ENCODE measurements around the gene SIPA1L3.
"Not testable (repeated sequence)": the region's sequence is repeated elsewhere in the genome, so short reads cannot be mapped to it uniquely, and the experiment has no call there.

Gene SIPA1L3

DNA sequence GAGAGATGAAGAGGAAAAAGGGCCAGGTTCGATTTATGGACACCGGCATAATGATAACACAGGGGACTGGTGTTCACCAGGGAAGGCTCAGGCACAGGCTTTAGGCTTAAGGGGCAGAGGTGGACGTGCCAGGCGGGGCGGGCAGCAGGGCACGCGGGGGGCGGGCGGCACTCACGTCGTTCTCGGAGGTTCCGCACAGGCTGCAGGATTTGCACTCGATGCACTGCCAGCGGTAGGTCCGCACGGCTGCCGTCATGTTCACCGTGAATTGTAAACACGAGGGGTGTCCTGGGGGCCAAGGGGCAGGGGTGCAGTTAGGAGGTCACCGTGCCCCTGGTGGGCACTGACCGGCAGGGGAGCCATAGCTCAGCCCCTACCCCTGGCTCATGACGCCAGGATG, 306.5 kb downstream of the SIPA1L3 start:
- no peak for DNase-seq (ENCODE audit: low read depth)

DNA sequence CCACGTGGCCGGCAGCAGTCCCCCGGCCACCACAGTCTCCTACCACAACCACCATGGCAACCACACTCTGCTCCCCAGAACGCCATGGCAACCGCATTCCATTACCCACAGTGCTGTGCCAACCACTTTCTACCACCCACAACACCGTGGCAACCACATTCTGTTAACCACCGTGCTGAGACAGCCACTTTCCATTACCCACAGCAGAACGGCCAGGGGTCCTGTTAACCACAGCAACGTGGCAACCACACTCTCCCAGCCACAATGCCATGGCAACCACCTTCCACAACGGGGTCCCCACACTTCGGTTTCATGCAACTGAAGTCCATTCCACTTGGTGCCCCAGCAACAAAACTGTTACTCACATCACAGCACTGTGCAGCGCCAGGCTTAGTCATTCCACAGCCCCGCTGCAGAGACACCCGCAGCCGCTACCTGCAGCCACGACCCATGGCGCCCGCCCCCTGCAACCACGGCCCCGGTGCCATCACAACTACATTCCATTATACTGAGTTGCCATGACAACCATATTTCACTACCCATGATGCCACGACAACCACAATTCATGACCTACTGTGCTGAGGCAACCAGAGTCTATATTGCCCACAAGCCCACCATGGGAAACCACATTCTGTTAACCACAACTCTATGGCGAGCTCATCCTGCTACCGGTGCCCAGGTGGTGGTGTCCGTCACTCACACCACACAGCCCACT, 307.1 kb downstream of the SIPA1L3 start:
- DNase-seq (ENCODE audit: low read depth), result peak; percentile 70

DNA sequence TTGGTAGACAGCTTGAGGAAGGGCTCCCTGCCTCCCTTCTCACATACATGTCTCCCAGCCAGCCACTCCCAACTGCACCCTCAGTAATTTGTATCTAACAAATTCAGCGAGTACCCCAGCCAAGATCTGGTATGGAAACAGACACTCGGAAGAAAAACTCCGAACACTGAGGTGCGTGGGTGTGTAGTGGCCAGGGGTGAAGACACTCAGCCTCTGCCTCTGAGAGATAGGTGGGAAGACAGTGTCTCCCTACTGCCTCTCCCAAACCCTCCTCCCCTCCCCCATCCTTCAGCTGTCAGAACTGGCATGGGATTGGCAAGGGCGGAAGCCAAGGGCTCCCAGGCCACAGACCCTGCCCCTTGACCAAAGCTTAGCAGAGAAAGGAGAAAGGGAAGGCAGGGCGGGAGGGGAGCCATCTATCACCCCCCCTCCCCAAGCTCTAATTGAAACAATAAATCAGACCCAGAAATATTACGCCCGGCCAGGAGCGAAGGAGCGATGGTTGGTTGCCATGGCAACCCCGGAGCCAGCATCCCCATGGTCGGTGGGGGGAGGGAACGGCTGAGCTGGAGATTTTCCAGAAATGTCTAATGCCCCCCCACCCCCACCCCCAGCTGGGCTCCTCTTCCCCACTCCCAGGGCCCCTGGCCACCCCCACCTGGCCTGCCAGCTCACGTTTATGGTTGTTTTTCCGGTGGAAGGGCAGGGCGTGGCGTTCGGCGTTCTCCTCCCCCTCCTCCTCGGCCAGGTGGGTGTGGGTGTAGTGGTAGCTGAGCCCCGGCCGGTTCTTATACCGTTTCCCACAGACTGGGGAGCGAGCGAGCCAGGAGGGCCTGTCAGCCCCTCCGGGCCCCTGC, 310.0 kb downstream of the SIPA1L3 start:
- DNase-seq (ENCODE audit: low read depth), result no peak

DNA sequence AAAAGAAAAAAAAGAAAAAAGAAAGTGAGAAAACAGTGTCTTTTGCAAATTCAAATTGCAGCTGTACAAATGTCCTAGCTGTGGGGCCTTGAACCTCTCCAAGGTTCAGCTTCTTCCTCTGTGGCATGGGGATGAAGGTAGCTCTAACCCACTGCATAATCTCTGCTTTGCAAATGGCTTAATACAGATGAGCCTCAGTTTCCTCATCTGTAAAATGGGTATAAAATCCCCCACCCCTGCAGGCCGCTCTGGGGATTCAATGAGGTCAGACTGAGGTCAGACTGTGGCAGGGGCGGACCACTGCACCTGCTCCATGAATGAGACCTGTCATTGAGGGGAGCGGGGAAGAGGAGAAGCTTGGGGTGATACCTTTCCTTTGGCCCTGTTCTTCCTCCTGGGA, 311.2 kb downstream of the SIPA1L3 start:
- DNase-seq (ENCODE audit: low read depth), result no peak

DNA sequence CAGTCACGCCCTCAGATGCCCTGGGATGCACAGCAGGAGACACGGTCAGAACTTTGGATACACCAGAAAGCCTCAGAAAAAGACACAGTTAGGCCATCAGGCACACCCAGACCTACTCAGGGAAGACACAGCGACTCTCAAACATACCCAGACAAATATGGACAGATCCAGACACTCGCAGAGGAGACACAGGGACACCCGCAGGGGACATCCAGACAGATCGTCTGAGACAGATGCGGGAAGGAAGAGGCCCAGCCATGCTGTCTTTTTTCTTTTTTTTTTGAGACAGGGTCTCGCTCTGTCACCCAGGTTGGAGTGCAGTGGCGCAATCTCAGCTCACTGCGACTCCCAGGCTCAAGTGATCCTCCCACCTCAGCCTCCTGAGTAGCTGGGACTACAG, 312.2 kb downstream of the SIPA1L3 start:
- DNase-seq (ENCODE audit: low read depth), result no peak

DNA sequence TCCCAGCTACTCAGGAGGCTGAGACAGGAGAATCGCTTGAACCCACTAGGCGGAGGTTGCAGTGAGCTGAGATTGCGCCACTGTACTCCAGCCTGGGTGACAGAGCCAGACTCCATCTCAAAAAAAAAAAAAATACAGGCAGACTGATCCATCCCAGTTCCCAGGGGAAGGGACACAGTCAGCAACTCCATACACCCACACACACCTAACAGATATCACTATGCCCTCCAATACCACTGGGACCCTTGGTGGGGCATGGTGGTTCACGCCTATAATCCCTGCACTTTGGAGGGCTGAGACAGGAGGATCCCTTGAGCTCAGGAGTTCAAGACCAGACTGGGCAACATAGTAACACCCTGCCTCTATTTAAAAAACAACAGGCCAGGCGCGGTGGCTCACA, 314.4 kb downstream of the SIPA1L3 start:
- no peak for DNase-seq (ENCODE audit: low read depth)

DNA sequence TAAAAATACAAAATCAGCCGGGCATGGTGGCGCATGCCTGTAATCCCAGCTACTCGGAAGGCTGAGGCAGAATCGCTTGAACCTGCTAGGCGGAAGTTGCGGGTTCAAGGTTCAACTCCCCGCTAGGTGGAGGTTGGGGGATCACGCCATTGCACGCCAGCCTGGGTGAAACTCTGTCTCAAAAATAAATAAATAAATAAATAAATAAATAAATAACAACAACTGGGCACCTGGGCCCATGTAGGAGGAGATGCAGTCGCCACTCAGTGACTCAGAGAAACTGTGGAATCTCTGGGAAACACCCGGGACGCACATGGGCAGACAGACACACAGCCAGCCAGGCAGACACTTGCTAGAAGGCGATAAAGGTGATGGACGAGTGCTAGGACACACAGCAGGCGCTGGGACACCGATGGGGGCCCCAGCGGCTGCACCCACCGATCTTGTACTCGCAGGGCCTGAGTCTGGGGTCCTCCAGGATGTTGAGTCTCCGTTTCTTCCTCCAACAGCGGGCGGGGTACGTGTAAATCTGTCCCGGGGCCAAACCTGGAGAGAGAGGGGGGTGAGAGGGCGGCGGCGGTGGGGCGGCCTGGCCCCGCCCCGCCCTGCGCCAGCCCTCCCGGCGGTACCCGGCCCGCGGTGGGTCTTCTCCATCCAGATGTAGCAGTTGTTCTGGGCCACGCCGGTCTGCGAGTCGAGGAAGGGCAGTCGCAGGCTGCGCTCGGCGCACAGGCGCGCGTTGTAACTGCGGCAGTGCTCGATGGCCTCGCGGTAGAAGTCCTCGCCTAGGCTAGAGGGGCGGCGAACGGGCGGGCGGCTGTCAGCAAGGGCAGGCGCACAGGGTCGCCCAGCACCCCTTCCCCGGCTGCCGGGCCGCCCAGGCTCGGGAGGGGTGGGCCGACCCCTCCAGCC, 315.2 kb downstream of the SIPA1L3 start:
- DNase-seq (ENCODE audit: low read depth), result no peak

DNA sequence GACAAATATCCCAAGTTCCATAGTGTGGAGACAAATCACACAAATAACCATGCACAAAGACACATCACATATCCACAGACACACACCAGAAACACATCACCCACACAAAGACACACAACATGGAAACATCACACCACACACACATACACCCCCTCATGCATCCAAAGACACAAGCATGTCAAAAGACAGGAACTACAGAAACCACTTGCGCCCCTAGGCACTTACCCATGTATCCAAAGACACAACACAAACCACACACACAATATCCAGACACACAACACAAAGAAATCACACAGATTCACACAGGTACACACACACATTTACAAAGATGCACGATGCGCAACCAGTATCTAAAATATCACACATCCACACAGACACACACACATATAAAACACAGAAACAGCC, 316.1 kb downstream of the SIPA1L3 start:
- no peak for DNase-seq (ENCODE audit: low read depth)

DNA sequence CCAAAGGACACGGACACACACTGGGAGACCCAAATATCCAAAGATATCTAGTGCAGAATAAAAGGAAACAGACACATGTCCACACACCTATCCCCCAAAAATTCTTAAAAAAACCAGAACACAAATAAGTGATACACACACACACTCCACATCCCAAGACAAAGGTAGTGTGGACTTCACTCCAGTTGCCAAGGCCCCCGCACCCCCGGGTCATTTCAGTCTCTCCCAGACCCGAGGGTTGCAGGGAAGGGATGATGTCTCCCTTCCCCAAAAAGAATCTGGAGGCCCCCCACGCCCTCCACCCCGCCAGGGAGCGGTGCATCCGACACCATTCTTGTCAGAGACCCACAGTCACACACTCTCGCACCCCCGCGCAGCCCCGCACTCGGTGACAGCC, 316.6 kb downstream of the SIPA1L3 start:
- no peak for DNase-seq (ENCODE audit: low read depth)

DNA sequence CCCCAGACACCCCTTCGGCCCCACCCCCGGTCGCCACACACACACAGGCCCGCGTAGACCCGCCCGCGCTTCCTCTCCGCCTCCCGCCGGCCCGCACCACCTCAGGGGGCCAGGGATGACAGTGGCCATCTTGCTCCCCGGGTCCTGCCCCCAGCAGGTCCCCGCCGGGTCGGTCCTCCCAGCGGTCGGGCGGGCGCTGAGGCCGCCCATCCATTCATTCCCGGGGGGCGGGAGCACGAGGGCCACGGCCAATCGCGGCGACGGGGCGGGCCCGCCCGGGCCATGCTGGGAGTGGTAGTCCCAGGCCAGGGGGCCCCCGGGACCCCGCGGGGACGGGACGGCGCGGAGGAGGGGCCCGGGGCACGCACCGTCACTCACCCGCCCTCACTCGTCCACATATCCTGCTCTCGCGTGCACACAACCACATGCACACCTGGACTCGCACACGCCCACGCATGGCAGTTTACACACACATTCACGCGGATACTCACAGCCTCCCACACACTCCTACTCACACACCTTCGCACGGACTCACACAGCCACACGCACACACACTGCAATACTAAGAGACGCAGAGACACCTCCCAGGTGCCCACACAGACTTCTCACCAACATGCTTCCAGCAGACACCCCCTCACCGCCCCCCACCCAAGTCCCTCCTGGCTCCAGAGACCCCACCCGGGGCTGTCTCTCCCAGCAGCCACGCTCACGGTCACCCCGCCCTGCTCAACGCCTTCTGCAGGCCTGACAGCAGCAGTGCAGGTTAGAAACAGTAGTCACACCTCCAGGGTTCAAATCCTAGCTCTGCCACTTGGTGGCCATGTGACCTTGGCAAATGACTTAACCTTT, 317.2 kb downstream of the SIPA1L3 start, which contains the start of gene DPF1:
DPF1 (minus strand) TSS at position 209 of the 849 bp plus-strand sequence; CDS start at position 129, 80 bp downstream.
- peak; percentile 78 for DNase-seq (ENCODE audit: low read depth)

DNA sequence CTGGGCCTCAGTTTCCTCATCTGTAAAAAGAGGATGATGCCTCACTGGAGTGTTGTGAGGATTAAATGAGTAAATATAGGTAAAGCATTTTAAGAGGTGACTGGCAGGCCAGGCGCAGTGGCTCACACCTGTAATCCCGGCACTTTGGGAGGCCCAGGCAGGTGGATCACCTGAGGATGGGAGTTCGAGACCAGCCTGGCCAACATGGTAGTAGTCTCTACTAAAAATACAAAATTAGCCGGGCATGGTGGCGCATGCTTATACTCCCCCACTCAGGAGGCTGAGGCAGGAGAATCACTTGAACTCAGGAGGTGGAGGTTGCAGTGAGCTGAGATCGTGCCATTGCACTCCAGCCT, 317.8 kb downstream of the SIPA1L3 start:
- not testable (repeated sequence) for DNase-seq (ENCODE audit: low read depth)

DNA sequence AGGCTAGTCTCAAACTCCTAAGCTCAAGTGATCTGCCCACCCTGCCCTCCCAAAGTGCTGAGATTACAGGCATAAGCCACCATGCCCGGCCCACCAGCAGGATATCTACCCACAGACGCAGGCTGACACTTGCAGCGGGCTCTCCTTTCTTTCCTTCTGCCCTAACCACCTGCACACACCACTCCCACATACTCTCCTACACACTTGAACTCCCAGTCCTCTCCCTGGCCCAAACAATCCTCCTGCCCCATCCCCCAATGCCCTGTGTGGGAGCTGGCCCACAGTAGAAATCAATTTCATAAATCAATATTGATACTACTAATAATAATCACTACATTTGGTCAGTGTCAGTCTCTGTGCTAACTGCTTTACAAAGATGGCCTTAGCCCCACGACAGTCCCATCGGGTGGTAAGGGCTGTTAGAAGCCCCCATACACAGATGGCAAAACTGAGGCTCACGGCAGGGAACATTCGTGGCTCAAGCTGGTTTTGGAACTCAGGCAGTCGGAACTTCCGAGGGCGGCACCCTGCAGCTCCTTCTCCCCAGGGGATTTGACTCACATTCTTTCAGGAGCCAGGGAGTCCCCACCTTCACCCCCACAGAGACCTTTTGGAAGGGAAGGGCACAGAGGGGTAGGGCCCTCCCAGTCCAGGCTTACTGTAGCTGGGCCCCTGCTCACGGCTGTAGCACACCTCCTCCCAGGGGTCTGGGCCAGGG, 320.4 kb downstream of the SIPA1L3 start:
- no peak for DNase-seq (ENCODE audit: low read depth)

DNA sequence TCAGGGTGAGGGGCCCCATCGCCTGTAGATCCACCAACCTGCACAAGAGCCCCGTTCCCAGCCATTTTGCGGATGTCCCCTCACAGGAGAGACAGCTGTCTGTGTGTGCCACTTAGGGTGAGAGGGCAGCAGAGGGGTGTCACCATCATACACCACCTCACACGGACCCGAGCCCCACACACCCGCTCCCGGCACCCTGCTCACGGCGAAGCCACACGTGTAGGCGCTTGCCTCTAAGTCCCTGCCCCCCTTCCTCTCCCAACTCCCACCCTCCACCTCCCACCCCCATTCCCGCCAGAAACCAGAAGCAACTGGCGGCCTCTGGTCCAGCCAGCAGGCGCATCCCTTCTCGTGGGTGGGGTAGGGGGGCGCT, 321.0 kb downstream of the SIPA1L3 start:
- no peak for DNase-seq (ENCODE audit: low read depth)

DNA sequence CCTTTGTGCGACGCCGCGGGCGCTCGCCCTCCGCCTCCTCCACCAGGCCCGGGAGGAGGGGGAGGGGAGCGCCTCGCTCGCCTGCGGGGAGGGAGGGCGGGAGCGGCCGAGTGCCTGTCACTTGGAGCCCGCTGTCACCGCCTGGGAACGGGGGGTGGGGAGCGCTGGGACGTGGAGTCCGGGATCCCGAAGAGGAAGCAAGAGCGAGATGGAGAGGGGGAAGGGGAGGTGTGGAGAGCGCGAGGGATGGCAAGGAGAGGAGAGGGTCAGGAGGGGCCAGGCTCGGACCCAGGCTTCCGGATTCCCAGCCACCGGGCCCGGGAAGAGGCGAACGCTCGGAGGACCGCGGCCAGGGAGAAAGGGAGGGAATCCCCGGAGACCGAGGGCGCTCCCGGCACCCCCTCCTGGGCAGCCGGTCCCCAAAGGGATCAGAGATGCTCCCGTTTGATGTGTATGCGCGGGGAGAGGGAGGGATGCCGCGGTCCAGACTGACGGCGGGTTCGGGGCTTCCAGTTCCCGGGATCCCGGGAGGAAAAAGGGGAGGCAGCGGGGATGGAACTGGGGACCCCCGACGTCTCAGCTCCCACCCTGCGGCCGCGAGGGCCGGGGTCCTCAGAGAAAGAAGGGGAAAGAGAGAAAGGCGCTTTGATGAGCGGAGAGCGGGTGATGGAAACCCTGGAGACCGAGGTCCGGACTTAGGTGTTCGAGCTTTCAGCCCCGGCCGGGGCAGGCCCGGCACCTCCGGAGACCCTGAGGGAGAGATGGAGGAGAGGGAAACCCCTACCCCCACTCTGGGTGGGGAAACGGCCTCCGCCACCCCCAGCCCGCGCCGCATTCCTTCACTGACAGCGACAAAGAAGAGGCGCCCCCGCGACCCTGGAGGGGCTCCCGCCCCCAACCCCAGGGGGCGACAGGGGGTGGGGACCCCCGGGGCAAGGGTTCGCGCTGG, 321.8 kb downstream of the SIPA1L3 start:
- DNase-seq (ENCODE audit: low read depth), result no peak

DNA sequence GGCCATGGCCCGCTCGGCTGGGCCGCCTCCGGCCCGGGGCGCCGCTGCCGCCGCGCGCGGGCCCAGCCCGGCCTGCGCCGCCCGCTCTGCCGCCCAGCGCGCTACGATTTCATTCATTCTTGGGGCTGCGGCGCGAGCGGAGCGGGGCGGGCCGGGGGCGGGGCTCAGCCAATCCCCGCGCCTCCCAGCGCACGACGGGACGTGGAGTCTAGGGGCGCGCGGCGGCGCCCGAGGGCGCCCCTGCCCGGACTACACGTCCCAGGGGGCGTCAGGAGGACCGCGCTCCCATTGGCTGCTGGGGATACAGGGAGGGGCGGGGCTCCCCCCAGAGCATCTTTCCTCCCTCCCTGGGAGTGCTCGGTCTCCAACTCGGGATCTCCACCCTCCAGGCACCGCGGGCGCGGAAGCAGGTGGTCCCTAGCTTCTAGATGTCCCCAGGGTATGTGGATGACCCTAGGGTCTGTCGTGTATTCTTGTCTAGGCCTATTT, 322.6 kb downstream of the SIPA1L3 start:
- peak; percentile 92 for DNase-seq (ENCODE audit: low read depth)

DNA sequence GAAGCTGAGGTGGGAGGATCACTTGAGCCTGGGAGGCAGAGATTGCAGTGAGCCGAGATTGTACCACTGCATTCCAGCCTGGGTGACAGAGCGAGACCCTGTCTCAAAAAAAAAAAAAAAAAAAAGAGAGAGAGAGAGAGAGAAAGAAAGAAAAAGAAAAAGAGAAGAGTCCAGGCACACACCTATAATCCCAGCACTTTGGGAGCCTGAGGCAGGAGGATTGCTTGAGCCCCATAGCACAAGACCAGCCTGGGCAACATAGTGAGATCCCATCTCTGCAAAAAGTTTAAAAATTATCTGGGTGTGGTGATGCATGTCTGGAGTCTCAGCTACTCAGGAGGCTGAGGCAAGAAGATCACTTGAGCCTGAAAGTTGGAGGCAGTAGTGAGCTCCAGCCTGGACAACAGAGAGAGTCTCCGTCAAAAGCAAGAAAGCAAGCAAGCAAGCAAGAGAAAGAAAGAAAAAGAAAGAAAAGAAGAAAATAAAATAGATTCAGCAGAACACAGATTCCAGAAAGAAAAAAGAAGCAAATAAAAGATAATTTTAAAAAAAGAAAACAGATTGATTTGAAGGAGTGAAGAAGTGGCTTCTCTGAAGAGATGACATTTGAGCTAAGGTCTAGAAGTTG, 323.6 kb downstream of the SIPA1L3 start:
- not testable (repeated sequence) for DNase-seq (ENCODE audit: low read depth)

DNA sequence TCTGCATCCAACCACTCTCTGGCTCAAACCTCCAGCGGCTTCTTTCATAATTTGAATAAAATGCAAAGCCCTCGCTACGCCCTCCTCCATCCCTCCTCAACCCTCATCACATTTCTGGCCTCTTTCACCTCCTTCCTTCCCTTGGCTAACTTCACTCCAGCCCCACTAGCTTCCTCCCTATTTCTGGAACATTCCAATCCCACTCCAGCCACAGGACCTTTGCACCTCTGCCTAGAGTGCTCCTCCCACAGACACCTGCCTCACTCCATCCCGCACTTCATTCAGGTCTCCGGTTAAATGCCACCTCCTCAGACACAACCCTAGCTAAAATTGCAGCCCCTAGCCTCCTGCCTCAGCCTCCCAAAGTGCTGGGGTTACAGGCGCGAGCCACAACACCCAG, 324.9 kb downstream of the SIPA1L3 start:
- no peak for DNase-seq (ENCODE audit: low read depth)

DNA sequence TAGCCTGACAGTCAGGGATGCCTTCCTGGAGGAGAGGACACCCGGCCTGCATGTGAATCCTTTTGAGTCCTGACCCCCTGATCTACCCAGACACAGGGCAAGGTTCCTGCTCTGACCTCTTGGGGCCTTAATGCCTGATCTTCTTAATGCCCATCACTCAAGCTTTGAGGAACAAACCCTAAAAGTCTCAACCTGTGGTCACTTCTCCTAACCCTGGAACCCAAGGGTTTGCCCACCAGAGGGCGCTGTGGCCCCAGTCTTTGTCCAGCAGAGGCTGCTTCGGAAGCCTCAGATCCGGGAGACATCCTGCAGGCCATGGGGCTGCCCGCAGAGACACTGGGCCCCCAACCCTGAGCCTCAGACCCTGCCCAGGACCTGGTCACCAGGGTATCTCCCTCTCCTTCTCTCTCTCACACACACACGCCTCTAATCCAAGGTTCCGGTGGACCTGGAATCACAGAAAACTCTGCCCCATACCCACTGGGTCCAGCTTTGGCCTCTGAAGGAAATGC, 326.8 kb downstream of the SIPA1L3 start:
- peak; percentile 69 for DNase-seq (ENCODE audit: low read depth)

DNA sequence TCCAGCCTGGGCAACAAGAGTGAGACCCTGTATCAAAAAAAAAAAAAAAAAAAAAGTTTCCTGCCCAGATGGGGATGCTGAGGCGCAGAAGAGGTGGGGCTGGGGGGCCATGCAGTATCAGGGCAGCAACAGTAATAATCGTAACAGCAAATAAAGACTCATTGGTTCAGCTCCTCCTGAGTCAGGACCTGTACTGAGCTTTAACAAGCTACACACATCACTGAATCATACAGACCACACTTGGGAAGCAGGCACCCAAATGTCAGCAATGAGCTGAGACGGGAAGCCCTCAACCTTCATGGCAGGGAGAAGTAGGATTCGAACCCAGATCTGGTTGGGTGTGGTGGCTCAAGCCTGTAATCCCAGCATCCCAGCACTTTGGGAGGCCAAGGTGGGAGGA, 327.6 kb downstream of the SIPA1L3 start:
- no peak for DNase-seq (ENCODE audit: low read depth)
